Measurements from ENCODE around the gene CFAP410.

DNA sequence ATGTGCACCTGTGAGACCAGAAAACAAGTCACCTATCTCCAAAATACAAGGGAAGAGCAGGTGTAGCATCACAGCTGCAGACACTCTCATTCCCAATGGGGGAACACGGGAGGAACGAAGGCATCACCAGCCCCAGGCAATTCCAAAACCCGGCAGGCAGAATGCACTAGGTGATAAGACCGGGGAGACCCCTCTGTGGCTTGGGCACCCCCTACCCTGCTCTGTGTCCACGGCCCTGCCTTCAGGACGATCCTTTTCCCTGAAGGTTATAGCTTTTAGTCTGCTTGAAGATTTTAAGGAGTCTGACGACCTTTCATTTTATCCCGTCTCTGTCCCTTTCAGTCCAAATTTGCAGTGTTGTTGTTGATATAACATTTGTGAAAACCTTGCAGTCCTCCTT, 33.4 kb upstream of the CFAP410 start:
- TF ChIP-seq, protein P1, sequence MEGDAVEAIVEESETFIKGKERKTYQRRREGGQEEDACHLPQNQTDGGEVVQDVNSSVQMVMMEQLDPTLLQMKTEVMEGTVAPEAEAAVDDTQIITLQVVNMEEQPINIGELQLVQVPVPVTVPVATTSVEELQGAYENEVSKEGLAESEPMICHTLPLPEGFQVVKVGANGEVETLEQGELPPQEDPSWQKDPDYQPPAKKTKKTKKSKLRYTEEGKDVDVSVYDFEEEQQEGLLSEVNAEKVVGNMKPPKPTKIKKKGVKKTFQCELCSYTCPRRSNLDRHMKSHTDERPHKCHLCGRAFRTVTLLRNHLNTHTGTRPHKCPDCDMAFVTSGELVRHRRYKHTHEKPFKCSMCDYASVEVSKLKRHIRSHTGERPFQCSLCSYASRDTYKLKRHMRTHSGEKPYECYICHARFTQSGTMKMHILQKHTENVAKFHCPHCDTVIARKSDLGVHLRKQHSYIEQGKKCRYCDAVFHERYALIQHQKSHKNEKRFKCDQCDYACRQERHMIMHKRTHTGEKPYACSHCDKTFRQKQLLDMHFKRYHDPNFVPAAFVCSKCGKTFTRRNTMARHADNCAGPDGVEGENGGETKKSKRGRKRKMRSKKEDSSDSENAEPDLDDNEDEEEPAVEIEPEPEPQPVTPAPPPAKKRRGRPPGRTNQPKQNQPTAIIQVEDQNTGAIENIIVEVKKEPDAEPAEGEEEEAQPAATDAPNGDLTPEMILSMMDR (IDR thresholded peaks at IDR 0.05; ENCODE audit: insufficient read depth, low read depth, low read length), result no peak
- TF ChIP-seq EZH2 (IDR thresholded peaks at IDR 0.05; ENCODE audit: insufficient read depth, low read length), result no peak

Measured in astrocyte (in vitro differentiated cells and primary cell).